WERI-Rb-1 (cell line): ENCODE data around the gene COL8A1.

Source experiments
- DNase-seq: peaks from one replicate; pipeline ENCODE4 v3.0.0-alpha.2; 2020
- H3K27ac ChIP-seq: fragments of 250-450 bp; sonication (Bioruptor Pico); 2 replicates; pipeline ENCODE4 v1.5.1; 2020; ENCODE audit warnings: mild to moderate bottlenecking, moderate library complexity
- H3K27me3 ChIP-seq: fragments of 250-450 bp; sonication (Bioruptor Pico); 2 replicates; pipeline ENCODE4 v1.5.1; 2021; ENCODE audit warnings: mild to moderate bottlenecking, low read depth, moderate library complexity; ENCODE audit not compliant: insufficient read depth, severe bottlenecking
- H3K36me3 ChIP-seq: fragments of 250-450 bp; sonication (Bioruptor Pico); 2 replicates; pipeline ENCODE4 v1.5.1; 2020; ENCODE audit warnings: mild to moderate bottlenecking, moderate library complexity
- H3K4me3 ChIP-seq: 2 replicates; pipeline ENCODE4 v1.5.1; 2011; ENCODE audit warnings: low read depth, mild to moderate bottlenecking, control low read depth, low read length
- H3K9me3 ChIP-seq: fragments of 250-450 bp; sonication (Bioruptor Pico); 2 replicates; pipeline ENCODE4 v1.5.1; 2021; ENCODE audit warnings: mild to moderate bottlenecking, moderate library complexity; ENCODE audit not compliant: severe bottlenecking
- CTCF ChIP-seq: IDR thresholded peaks from 2 replicates; pipeline ENCODE4 v1.5.1; 2011; ENCODE audit warnings: low read depth, mild to moderate bottlenecking, control low read depth, inconsistent platforms, low read length

COL8A1 gene

GRCh38 chr3:99674086-99674789 lies 35.8 kb downstream of the COL8A1 start:
- no peak overlapping the region for H3K27ac ChIP-seq
- TF ChIP-seq CTCF: no peak
- DNase-seq: no peak
- H3K27me3 ChIP-seq: no peaks in the 10 kb centered on the region
- no peaks in the 10 kb centered on the region for H3K9me3 ChIP-seq
- no peaks in the 10 kb centered on the region for H3K36me3 ChIP-seq
- no peak overlapping the region for H3K4me3 ChIP-seq

DNA sequence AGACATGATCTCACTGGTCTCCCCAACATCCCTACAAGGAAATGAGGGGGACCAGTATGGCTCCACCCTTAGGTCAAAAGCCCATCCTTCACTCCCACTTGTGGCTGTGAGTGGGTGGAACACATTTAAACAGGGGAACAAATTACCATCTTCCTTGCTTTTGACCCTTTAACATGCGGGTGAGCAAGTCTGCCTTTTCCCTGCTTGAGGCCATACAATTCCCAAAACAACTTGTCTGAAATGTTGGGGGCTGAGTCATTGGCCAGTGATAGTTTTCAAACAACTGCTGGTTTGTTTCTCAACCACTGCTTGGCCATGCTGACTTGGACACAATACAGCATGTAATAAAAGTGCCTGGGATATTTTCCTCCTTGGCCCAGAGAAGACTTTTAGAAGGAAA lies 39.6 kb downstream of the COL8A1 start:
- H3K4me3 ChIP-seq: no peak overlapping the region
- TF ChIP-seq CTCF: no peak
- no peaks in the 10 kb centered on the region for H3K36me3 ChIP-seq
- no peak for DNase-seq
- H3K27ac ChIP-seq: no peak overlapping the region
- no peaks in the 10 kb centered on the region for H3K9me3 ChIP-seq
- no peaks in the 10 kb centered on the region for H3K27me3 ChIP-seq

DNA sequence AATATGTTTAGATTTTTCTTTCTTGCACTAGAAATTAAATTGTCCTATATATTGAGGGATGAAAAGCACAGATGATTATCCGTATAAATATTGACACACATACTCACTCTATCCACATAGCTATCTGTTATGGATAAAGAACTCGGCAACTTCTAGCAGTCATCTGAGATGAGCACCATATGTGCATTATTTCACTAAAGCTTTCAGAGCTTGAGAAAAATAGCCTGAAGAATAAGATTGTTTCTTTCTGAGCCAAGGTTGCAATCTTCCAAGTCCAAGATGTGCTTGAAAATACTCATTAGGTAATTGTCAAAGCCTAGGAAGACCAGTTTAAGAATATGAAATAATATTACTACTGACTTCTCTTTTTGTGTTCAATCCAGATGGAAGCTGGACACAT lies 40.5 kb downstream of the COL8A1 start:
- H3K9me3 ChIP-seq: no peaks in the 10 kb centered on the region
- TF ChIP-seq CTCF: no peak
- no peaks in the 10 kb centered on the region for H3K27me3 ChIP-seq
- no peaks in the 10 kb centered on the region for H3K36me3 ChIP-seq
- H3K4me3 ChIP-seq: no peak overlapping the region
- no peak overlapping the region for H3K27ac ChIP-seq
- no peak for DNase-seq

DNA sequence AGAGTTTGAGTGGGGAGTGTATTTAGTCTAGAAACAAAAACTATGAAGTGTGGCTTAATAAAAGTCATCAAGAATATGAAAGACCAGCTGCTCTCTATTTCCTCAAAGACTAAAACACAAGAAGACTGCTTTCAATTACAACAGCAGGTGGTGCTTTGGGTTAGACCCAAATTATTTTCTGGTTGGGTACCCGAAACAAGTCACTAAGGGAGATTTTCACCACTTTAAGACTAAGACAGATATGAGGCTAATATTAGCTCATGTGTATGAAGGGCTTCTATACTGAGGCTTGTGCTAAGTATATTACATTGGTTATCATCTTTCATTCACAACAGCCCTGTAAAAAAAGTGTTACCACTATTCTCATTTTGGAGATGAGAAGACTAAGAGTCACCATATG lies 43.1 kb downstream of the COL8A1 start:
- no peak for TF ChIP-seq CTCF
- Histone ChIP-seq H3K9me3 (no peaks in the 10 kb centered on the region), H3K27me3 (no peaks in the 10 kb centered on the region), H3K4me3 (no peak overlapping the region), H3K27ac (no peak overlapping the region), H3K36me3 (no peaks in the 10 kb centered on the region)
- no peak for DNase-seq

GRCh38 chr3:99681976-99682375 lies 43.6 kb downstream of the COL8A1 start:
- no peaks in the 10 kb centered on the region for H3K36me3 ChIP-seq
- H3K9me3 ChIP-seq: no peaks in the 10 kb centered on the region
- no peak overlapping the region for H3K27ac ChIP-seq
- no peak for DNase-seq
- H3K4me3 ChIP-seq: no peak overlapping the region
- H3K27me3 ChIP-seq: no peaks in the 10 kb centered on the region
- no peak for TF ChIP-seq CTCF

GRCh38 chr3:99683465-99683864 lies 45.1 kb downstream of the COL8A1 start:
- Histone ChIP-seq H3K27me3 (no peaks in the 10 kb centered on the region), H3K9me3 (no peaks in the 10 kb centered on the region), H3K36me3 (no peaks in the 10 kb centered on the region), H3K4me3 (no peak overlapping the region), H3K27ac (no peak overlapping the region)
- TF ChIP-seq CTCF: no peak
- no peak for DNase-seq
